Globus pallidus (tissue), 1 donor: Measurements from ENCODE around the gene DNAAF3.

Experiments used
- DNase-seq: peaks from one replicate; pipeline ENCODE4 v3.0.0-alpha.2; 2015; ENCODE audit warnings: low spot score

Gene DNAAF3

GRCh38 chr19:55116232-55116858 lies 50.1 kb downstream of the DNAAF3 start:
- DNase-seq, result peak; percentile 73

GRCh38 chr19:55115446-55116065 lies 50.9 kb downstream of the DNAAF3 start:
- no peak for DNase-seq

GRCh38 chr19:55114566-55115145 lies 51.8 kb downstream of the DNAAF3 start:
- no peak for DNase-seq

GRCh38 chr19:55113570-55114039 lies 52.8 kb downstream of the DNAAF3 start:
- DNase-seq, result peak; percentile 54

GRCh38 chr19:55112777-55113569 lies 53.4 kb downstream of the DNAAF3 start:
- DNase-seq, result no peak

GRCh38 chr19:55112246-55112776 lies 54.1 kb downstream of the DNAAF3 start:
- no peak for DNase-seq

- no peak for DNase-seq
These were observed 55.1 kb downstream of the DNAAF3 start for GRCh38 chr19:55111238-55111831.

- no peak for DNase-seq
These were observed 56.7 kb downstream of the DNAAF3 start for GRCh38 chr19:55109527-55110291.
